ENCODE results near the gene MC1R. TPM values are rescaled to one million over a fixed set of nuclear protein-coding genes. Genes with fewer than 3 reads are reported as not detected.

Gene MC1R
- total RNA-seq, 3 donors from 2014 or later (not counting 1 experiment from before 2014, with no cell fraction given) = 12.3 to 22.2 (median 13.7) TPM

DNA sequence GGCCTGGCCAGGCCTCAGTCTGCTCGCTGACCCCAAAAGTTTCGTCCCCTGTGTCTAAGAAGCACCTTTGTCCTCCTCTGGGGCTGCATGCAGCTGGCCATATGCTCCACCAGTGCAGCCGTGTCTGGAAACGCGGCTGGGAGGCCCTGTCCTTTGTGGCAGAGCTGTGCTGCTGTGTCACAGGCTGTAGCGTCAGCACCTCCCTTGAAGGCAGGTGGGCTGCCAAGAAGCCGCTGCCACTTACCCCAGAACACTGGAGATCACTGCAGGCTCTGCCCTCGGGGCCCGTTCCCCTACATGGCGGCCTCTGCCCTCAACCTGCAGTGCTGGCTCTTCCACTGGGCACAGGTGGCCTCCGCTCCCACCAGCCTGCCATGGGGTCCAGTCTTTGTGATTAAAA lies 15.7 kb upstream of the MC1R start:
- Histone ChIP-seq H3K4me3 (ENCODE audit: low read length) (no peak overlapping the region), H3K27ac (ENCODE audit: low read length) (no peak overlapping the region), H3K4me1 (ENCODE audit: control insufficient read depth, insufficient read depth, low read length) (peaks cover 8% of the 10 kb centered on the region), H3K9me3 (ENCODE audit: control insufficient read depth, insufficient read depth, low read length) (no peaks in the 10 kb centered on the region), H3K36me3 (ENCODE audit: control insufficient read depth, insufficient read depth, low read length) (peaks cover 68% of the 10 kb centered on the region), H3K27me3 (ENCODE audit: control insufficient read depth, insufficient read depth, low read length) (no peaks in the 10 kb centered on the region)
- intact Hi-C loops (cut with micrococcal nuclease) = no loop called here
- Mint-ChIP-seq H3K9me3 (no peaks in the 10 kb centered on the region), H3K27me3 (ENCODE audit: low read depth in 2 of 2) (no peaks in the 10 kb centered on the region), H3K4me1 (peaks cover 6 to 11% of the 10 kb centered on the region in 2 donors), H3K27ac (no peak overlapping the region), H3K4me3 (no peak overlapping the region), H3K36me3 (peaks cover 6% of the 10 kb centered on the region)
- TF ChIP-seq, protein P1, sequence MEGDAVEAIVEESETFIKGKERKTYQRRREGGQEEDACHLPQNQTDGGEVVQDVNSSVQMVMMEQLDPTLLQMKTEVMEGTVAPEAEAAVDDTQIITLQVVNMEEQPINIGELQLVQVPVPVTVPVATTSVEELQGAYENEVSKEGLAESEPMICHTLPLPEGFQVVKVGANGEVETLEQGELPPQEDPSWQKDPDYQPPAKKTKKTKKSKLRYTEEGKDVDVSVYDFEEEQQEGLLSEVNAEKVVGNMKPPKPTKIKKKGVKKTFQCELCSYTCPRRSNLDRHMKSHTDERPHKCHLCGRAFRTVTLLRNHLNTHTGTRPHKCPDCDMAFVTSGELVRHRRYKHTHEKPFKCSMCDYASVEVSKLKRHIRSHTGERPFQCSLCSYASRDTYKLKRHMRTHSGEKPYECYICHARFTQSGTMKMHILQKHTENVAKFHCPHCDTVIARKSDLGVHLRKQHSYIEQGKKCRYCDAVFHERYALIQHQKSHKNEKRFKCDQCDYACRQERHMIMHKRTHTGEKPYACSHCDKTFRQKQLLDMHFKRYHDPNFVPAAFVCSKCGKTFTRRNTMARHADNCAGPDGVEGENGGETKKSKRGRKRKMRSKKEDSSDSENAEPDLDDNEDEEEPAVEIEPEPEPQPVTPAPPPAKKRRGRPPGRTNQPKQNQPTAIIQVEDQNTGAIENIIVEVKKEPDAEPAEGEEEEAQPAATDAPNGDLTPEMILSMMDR (IDR thresholded peaks at IDR 0.05) = no peak
- WGBS (ENCODE audit: insufficient coverage) = 96% methylated on average over 11 of the region's 11 CpGs
- DNase-seq = no peak
- ATAC-seq = no peak

DNA sequence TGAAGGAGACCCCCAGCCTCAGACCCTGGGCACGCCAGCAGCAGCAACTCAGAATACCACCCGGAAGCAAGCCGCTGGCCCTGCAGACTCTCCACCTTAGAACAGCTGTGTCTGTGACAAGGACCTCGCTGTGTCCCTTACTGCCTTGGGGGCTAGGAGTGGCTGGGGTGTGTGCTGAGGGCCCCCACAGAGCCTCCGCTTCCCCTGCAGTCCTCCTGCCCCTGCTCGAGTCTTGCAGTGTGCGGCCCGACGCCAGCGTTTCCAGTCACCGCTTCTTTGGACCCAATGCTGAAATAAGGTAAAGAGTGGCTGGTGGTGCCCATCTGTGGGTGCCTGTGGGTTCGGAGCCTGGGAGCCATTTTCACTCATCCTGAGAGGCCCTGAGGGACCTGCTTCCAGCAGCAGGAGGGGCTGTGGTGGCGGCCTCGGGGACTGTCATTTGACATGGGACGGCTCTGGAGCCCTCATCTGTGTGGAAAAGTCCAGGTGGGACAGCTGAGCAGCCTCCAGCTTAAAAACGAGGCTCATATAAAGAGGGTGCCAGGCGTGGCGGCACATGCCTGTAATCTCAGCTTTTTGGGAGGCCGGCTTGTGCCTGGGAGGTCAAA lies 14.7 kb upstream of the MC1R start:
- TF ChIP-seq, protein P1 (IDR thresholded peaks at IDR 0.05) = no peak
- no peaks in the 10 kb centered on the region for H3K9me3 Mint-ChIP-seq
- DNase-seq = no peak
- WGBS (ENCODE audit: insufficient coverage) = 96% methylated on average over 19 of the region's 19 CpGs
- Histone ChIP-seq H3K27me3 (ENCODE audit: control insufficient read depth, insufficient read depth, low read length) (no peaks in the 10 kb centered on the region), H3K9me3 (ENCODE audit: control insufficient read depth, insufficient read depth, low read length) (no peaks in the 10 kb centered on the region), H3K27ac (ENCODE audit: low read length) (no peak overlapping the region), H3K36me3 (ENCODE audit: control insufficient read depth, insufficient read depth, low read length) (peaks cover 62% of the 10 kb centered on the region), H3K4me1 (ENCODE audit: control insufficient read depth, insufficient read depth, low read length) (peaks cover 8% of the 10 kb centered on the region), H3K4me3 (ENCODE audit: low read length) (no peak overlapping the region)
- ATAC-seq = no peak
- no peak overlapping the region for H3K4me3 Mint-ChIP-seq
- peaks cover 1 to 8% of the 10 kb centered on the region in 2 donors for H3K4me1 Mint-ChIP-seq
- no peaks in the 10 kb centered on the region for H3K27me3 Mint-ChIP-seq (ENCODE audit: low read depth in 2 of 2)
- no peak overlapping the region for H3K27ac Mint-ChIP-seq
- H3K36me3 Mint-ChIP-seq = peaks cover 1% of the 10 kb centered on the region
- intact Hi-C loops (cut with micrococcal nuclease) = no loop called here

DNA sequence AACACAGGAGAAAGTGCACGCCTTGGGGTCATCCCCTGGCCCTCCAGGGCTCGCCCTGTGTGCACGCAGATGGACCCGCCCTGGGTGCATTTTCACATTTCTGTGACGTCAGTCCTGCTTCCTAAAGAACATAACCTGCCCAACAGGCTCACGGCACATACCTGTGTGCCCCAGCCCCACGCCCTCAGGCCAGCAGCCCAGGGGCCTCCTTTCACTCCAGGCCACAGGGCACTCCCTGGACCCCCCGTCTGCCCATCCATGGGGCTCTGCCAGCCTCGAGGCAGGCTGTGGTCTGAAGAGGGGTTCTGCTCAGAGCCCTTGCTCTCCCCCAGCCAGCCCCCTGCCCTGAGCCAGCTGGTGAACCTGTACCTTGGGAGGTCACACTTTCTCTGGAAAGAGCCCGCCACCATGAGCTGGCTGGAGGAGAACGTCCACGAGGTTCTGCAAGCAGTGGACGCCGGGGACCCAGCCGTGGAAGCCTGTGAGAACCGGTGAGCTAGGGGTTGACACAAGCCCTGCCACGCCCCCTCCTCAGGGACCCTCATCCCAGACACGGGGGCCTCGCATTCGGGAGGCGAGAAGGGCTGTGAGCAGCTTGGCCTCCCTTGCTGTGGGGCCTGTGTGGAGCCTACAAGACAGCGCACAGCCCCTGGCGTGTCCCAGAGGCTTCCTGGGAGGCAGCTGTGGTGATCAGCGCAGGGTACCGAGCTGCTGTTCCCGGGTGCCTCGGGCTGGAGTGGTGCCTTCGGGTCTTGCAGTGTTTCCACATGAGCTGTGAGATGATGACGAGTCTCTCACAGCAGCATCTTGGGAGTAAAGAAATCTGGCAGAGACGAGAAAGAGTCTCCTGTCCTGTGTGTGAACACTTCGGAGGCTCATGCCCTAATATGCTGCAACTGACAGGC lies 13.8 kb upstream of the MC1R start:
- no peak for ATAC-seq
- H3K36me3 ChIP-seq (ENCODE audit: control insufficient read depth, insufficient read depth, low read length) = peaks cover 61% of the 10 kb centered on the region
- H3K4me1 ChIP-seq (ENCODE audit: control insufficient read depth, insufficient read depth, low read length) = peaks cover 9% of the 10 kb centered on the region
- no peak overlapping the region for H3K27ac Mint-ChIP-seq
- intact Hi-C loops (cut with micrococcal nuclease) = no loop called here
- no peak for DNase-seq
- no peak overlapping the region for H3K4me3 ChIP-seq (ENCODE audit: low read length)
- H3K27me3 ChIP-seq (ENCODE audit: control insufficient read depth, insufficient read depth, low read length) = no peaks in the 10 kb centered on the region
- no peaks in the 10 kb centered on the region for H3K27me3 Mint-ChIP-seq (ENCODE audit: low read depth in 2 of 2)
- no peaks in the 10 kb centered on the region for H3K36me3 Mint-ChIP-seq
- no peak overlapping the region for H3K4me3 Mint-ChIP-seq
- 96% methylated on average over 31 of the region's 31 CpGs for WGBS (ENCODE audit: insufficient coverage)
- H3K27ac ChIP-seq (ENCODE audit: low read length) = no peak overlapping the region
- TF ChIP-seq, protein P1 (IDR thresholded peaks at IDR 0.05) = no peak
- H3K9me3 Mint-ChIP-seq = no peaks in the 10 kb centered on the region
- H3K4me1 Mint-ChIP-seq = peaks cover 0 to 11% of the 10 kb centered on the region in 2 donors
- no peaks in the 10 kb centered on the region for H3K9me3 ChIP-seq (ENCODE audit: control insufficient read depth, insufficient read depth, low read length)

Data from natural killer cell (primary cell).